ENCODE results near the gene PHETA2. TPM values are rescaled to one million over a fixed set of nuclear protein-coding genes. Genes with fewer than 3 reads are reported as not detected.

The PHETA2 gene
- total RNA-seq, 1 experiment from 2014 or later: 0.04 TPM

DNA sequence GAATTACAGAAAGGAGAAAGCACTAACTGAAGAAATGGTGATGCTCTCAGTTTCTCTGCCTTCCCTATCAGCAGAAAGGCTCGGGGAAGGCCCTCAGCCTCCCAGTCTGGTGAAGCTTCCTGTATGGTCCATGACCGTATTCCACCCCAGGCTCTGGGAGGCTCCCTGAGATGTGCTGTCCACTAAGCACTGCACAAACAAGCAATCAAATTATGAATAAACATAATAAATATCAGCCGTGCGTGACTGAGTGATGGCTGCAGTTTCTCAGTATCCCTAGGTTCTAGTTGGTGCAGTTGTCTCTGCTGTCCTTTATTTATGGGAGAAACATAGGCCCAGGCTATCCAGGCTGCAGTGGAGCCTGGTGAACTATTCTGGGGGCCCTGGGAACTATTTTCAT, 9.1 kb downstream of the PHETA2 start:
- Histone ChIP-seq H3F3A (ENCODE audit: low read length, unreplicated experiment) (no peaks in the 10 kb centered on the region), H3K79me2 (ENCODE audit: low read length) (peaks cover 29% of the 10 kb centered on the region), H3K9me2 (replicated peaks; ENCODE audit: low read length) (no peaks in the 10 kb centered on the region), H3K36me3 (ENCODE audit: low read depth, low read length) (peaks cover 19% of the 10 kb centered on the region), H3K27me3 (ENCODE audit: low read length) (no peaks in the 10 kb centered on the region), H2AFZ (ENCODE audit: low read length) (no peak overlapping the region), H3K4me1 (ENCODE audit: insufficient read depth, low read length) (peaks cover 10% of the 10 kb centered on the region), H3K4me3 (ENCODE audit: low read length) (no peak overlapping the region), H4K20me1 (ENCODE audit: low read length) (no peaks in the 10 kb centered on the region), H3K9ac (ENCODE audit: low read length) (no peak overlapping the region), H3K9me3 (ENCODE audit: low read length) (no peaks in the 10 kb centered on the region), H3K4me2 (ENCODE audit: low read length) (no peak overlapping the region), H3K27ac (ENCODE audit: low read length) (no peak overlapping the region)
- ChIA-PET CTCF (no interaction called here), POLR2A (ENCODE audit: unreplicated experiment) (no interaction called here)
- no TSS peak for BruUV-seq (replicated peaks)
- intact Hi-C loops (cut with micrococcal nuclease): no loop called here
- TF ChIP-seq, protein P1, sequence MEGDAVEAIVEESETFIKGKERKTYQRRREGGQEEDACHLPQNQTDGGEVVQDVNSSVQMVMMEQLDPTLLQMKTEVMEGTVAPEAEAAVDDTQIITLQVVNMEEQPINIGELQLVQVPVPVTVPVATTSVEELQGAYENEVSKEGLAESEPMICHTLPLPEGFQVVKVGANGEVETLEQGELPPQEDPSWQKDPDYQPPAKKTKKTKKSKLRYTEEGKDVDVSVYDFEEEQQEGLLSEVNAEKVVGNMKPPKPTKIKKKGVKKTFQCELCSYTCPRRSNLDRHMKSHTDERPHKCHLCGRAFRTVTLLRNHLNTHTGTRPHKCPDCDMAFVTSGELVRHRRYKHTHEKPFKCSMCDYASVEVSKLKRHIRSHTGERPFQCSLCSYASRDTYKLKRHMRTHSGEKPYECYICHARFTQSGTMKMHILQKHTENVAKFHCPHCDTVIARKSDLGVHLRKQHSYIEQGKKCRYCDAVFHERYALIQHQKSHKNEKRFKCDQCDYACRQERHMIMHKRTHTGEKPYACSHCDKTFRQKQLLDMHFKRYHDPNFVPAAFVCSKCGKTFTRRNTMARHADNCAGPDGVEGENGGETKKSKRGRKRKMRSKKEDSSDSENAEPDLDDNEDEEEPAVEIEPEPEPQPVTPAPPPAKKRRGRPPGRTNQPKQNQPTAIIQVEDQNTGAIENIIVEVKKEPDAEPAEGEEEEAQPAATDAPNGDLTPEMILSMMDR (conservative IDR thresholded peaks at IDR 0.05; ENCODE audit: low read depth, low read length): no peak
- TF ChIP-seq EZH2 (IDR thresholded peaks at IDR 0.05; ENCODE audit: low read length, unreplicated experiment): no peak
- TF ChIP-seq EZH2phosphoT487 (IDR thresholded peaks at IDR 0.05; ENCODE audit: borderline replicate concordance, low read length): no peak
- ATAC-seq (peak; percentile 16), DNase-seq (no peak)

DNA sequence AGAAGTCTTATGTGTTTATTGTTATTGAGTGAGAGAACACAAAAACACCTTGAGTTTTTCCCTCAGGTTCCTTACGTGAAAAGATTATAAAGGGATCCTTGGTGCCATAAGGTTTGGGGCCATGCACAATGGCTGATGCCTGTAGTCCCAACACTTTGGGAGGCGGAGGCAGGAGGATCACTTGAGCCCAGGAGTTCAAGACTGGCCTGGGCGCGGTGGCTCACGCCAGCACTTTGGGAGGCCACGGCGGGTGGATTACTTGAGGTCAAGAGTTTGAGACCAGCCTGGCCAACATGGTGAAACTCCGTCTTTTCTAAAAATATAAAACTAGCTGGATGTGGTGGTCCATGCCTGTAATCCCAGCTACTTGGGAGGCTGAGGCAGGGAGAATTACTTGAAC, 10.8 kb downstream of the PHETA2 start:
- Histone ChIP-seq H3K79me2 (ENCODE audit: low read length) (peaks cover 44% of the 10 kb centered on the region), H3K9me3 (ENCODE audit: low read length) (no peaks in the 10 kb centered on the region), H3K27ac (ENCODE audit: low read length) (no peak overlapping the region), H3K27me3 (ENCODE audit: low read length) (no peaks in the 10 kb centered on the region), H3F3A (ENCODE audit: low read length, unreplicated experiment) (no peaks in the 10 kb centered on the region), H3K36me3 (ENCODE audit: low read depth, low read length) (peaks cover 19% of the 10 kb centered on the region), H4K20me1 (ENCODE audit: low read length) (peaks cover 7% of the 10 kb centered on the region; the same call in 1 of the 2 replicates), H3K9me2 (replicated peaks; ENCODE audit: low read length) (no peaks in the 10 kb centered on the region), H3K9ac (ENCODE audit: low read length) (no peak overlapping the region), H3K4me3 (ENCODE audit: low read length) (no peak overlapping the region), H2AFZ (ENCODE audit: low read length) (no peak overlapping the region), H3K4me1 (ENCODE audit: insufficient read depth, low read length) (peaks cover 14% of the 10 kb centered on the region), H3K4me2 (ENCODE audit: low read length) (no peak overlapping the region)
- POLR2A ChIA-PET (ENCODE audit: unreplicated experiment): interaction anchor here (0.6 kb wide), 1 partner anchor 828 kb away, joined by 10 read pairs; no protein-coding TSS in a partner anchor
- DNase-seq (no peak), ATAC-seq (no peak)
- no TSS peak for BruUV-seq (replicated peaks)
- intact Hi-C loops (cut with micrococcal nuclease): no loop called here
- TF ChIP-seq EZH2phosphoT487 (IDR thresholded peaks at IDR 0.05; ENCODE audit: borderline replicate concordance, low read length) (no peak), EZH2 (IDR thresholded peaks at IDR 0.05; ENCODE audit: low read length, unreplicated experiment) (no peak)
- TF ChIP-seq, protein P1 (conservative IDR thresholded peaks at IDR 0.05; ENCODE audit: low read depth, low read length): no peak
- CTCF ChIA-PET: no interaction called here

DNA sequence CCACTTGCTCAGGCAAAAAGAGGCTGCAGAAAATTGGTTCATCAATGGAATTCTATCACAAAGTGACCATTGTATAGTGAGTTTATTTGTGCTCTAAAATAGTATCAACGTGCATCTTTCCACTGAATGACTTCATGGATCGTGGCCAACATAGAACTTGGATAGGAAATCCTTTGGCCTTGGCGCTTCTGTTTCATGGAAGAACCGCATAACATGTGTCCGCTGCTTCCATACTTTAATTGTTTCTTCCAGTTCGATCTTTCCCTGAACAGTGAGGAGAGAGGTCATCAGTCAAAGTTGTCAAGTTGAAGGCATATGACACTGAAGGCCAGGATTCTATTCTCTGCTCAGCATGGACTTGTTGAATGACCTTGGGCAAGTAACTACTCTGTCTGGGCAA, 12.0 kb downstream of the PHETA2 start:
- peaks cover 19% of the 10 kb centered on the region for H3K36me3 ChIP-seq (ENCODE audit: low read depth, low read length)
- ChIA-PET CTCF (no interaction called here), POLR2A (ENCODE audit: unreplicated experiment) (no interaction called here)
- no peak overlapping the region for H3K9ac ChIP-seq (ENCODE audit: low read length)
- TF ChIP-seq EZH2 (IDR thresholded peaks at IDR 0.05; ENCODE audit: low read length, unreplicated experiment): no peak
- no peak for TF ChIP-seq EZH2phosphoT487 (IDR thresholded peaks at IDR 0.05; ENCODE audit: borderline replicate concordance, low read length)
- DNase-seq (no peak), ATAC-seq (no peak)
- no peaks in the 10 kb centered on the region for H3K27me3 ChIP-seq (ENCODE audit: low read length)
- no peak overlapping the region for H2AFZ ChIP-seq (ENCODE audit: low read length)
- no peaks in the 10 kb centered on the region for H3F3A ChIP-seq (ENCODE audit: low read length, unreplicated experiment)
- BruUV-seq (replicated peaks): no TSS peak
- no peak overlapping the region for H3K4me2 ChIP-seq (ENCODE audit: low read length)
- no peaks in the 10 kb centered on the region for H3K9me3 ChIP-seq (ENCODE audit: low read length)
- no peak overlapping the region for H3K27ac ChIP-seq (ENCODE audit: low read length)
- H3K9me2 ChIP-seq (replicated peaks; ENCODE audit: low read length): no peaks in the 10 kb centered on the region
- peaks cover 9% of the 10 kb centered on the region; the same call in 1 of the 2 replicates for H3K4me1 ChIP-seq (ENCODE audit: insufficient read depth, low read length)
- H4K20me1 ChIP-seq (ENCODE audit: low read length): peaks cover 7% of the 10 kb centered on the region; the same call in 1 of the 2 replicates
- H3K79me2 ChIP-seq (ENCODE audit: low read length): peaks cover 39% of the 10 kb centered on the region
- no peak overlapping the region for H3K4me3 ChIP-seq (ENCODE audit: low read length)
- intact Hi-C loops (cut with micrococcal nuclease): no loop called here

Measured in PC-3 (cell line).